Measurements from ENCODE around the gene PLA2R1.

Gene PLA2R1

DNA sequence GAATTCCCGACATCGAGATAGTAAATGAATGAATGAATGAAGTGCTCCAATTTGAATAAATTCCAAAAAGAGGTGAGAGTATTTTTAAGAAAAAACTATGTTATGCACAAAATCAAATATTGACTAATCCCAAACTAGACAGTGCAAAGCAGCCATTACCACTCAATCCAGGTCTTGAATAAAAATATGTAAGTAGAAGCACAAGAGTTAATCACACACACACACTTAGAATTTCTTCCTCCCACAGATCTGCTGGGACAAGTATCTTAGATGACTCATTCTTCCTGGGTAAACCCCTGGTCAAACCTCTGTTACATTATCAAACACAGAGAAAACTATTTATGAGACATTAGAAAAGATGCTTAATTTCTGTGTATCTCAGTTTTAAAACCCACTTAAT, 102.0 kb downstream of the PLA2R1 start:
- Histone ChIP-seq H4K20me1 (ENCODE audit: control insufficient read depth, insufficient read depth, low read depth, low read length) (no peaks in the 10 kb centered on the region), H3F3A (ENCODE audit: control insufficient read depth, insufficient read depth) (no peaks in the 10 kb centered on the region), H3K27ac (ENCODE audit: low read depth, low read length) (no peak overlapping the region), H3K79me2 (ENCODE audit: control insufficient read depth, low read length) (no peaks in the 10 kb centered on the region), H3K4me3 (ENCODE audit: low read length) (no peak overlapping the region), H3K4me1 (ENCODE audit: control insufficient read depth, low read length) (no peaks in the 10 kb centered on the region), H3K27me3 (ENCODE audit: control insufficient read depth, low read length) (no peaks in the 10 kb centered on the region), H3K4me2 (ENCODE audit: low read length) (no peak overlapping the region), H3K9me3 (ENCODE audit: control insufficient read depth, insufficient read depth, low read length) (no peaks in the 10 kb centered on the region), H3K9me2 (replicated peaks; ENCODE audit: control insufficient read depth, low read length) (no peaks in the 10 kb centered on the region), H3K36me3 (ENCODE audit: control insufficient read depth, low read length) (no peaks in the 10 kb centered on the region)
- TF ChIP-seq EZH2phosphoT487 (IDR thresholded peaks at IDR 0.05; ENCODE audit: borderline replicate concordance, low read length), result no peak
- TF ChIP-seq, protein P1, sequence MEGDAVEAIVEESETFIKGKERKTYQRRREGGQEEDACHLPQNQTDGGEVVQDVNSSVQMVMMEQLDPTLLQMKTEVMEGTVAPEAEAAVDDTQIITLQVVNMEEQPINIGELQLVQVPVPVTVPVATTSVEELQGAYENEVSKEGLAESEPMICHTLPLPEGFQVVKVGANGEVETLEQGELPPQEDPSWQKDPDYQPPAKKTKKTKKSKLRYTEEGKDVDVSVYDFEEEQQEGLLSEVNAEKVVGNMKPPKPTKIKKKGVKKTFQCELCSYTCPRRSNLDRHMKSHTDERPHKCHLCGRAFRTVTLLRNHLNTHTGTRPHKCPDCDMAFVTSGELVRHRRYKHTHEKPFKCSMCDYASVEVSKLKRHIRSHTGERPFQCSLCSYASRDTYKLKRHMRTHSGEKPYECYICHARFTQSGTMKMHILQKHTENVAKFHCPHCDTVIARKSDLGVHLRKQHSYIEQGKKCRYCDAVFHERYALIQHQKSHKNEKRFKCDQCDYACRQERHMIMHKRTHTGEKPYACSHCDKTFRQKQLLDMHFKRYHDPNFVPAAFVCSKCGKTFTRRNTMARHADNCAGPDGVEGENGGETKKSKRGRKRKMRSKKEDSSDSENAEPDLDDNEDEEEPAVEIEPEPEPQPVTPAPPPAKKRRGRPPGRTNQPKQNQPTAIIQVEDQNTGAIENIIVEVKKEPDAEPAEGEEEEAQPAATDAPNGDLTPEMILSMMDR (IDR thresholded peaks at IDR 0.05; ENCODE audit: low read depth, low read length, poor library complexity, severe bottlenecking), result no peak

DNA sequence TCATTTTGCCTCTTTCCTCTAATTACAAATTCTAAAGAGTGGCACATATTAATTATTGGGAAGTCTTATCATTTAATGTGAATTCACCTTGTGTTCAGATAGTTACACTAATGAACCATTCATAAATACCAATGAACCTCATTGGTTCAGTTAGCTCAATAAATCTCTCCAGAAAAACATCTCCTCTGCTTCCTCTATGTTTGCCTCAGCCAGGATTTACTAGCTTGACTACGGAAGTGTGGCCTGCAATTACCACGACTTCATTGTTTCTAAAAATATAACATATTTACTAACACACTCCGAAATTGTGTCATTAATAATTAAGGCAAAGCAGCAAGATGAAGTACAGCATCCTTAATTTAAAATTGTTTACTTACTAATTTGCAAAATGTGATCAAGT, 103.3 kb downstream of the PLA2R1 start:
- Histone ChIP-seq H3K79me2 (ENCODE audit: control insufficient read depth, low read length) (no peaks in the 10 kb centered on the region), H3K4me3 (ENCODE audit: low read length) (no peak overlapping the region), H3K36me3 (ENCODE audit: control insufficient read depth, low read length) (no peaks in the 10 kb centered on the region), H3F3A (ENCODE audit: control insufficient read depth, insufficient read depth) (no peaks in the 10 kb centered on the region), H3K27me3 (ENCODE audit: control insufficient read depth, low read length) (no peaks in the 10 kb centered on the region), H3K9me3 (ENCODE audit: control insufficient read depth, insufficient read depth, low read length) (no peaks in the 10 kb centered on the region), H4K20me1 (ENCODE audit: control insufficient read depth, insufficient read depth, low read depth, low read length) (no peaks in the 10 kb centered on the region), H3K4me1 (ENCODE audit: control insufficient read depth, low read length) (no peaks in the 10 kb centered on the region), H3K9me2 (replicated peaks; ENCODE audit: control insufficient read depth, low read length) (no peaks in the 10 kb centered on the region), H3K27ac (ENCODE audit: low read depth, low read length) (no peak overlapping the region), H3K4me2 (ENCODE audit: low read length) (no peak overlapping the region)
- TF ChIP-seq, protein P1 (IDR thresholded peaks at IDR 0.05; ENCODE audit: low read depth, low read length, poor library complexity, severe bottlenecking), result no peak
- no peak for TF ChIP-seq EZH2phosphoT487 (IDR thresholded peaks at IDR 0.05; ENCODE audit: borderline replicate concordance, low read length)

DNA sequence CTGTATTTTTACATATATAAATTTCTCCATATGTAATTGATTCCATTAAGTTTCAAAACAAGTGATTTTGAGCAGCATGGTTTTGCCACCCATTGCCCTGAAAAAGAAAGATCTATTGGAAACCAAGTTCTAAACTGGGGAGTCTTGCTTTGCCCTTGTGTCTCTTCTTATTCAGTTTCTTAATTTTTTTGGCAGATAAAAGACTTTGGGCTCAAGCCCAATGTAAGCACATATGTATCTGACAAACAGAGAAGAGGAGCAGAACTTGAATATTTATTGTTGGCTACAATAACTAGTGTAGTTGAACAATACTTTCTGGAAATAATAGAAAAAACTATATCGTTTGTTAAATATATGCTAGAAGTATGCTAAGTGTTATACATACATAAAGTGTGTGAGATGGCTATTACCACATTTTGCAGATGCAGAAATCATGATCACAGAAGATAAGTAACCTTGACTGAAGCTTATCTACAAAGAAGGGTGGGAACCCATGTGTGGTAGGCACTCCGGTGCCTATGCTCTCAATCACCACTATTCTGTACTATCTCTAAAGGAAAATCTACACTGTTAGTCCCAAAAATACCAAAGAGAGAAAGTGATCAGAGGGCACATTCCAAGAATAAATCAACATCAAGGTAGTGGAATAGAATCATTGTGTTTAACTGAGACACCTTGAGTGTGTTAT, 109.1 kb downstream of the PLA2R1 start:
- Histone ChIP-seq H3K4me1 (ENCODE audit: control insufficient read depth, low read length) (no peaks in the 10 kb centered on the region), H3K27me3 (ENCODE audit: control insufficient read depth, low read length) (no peaks in the 10 kb centered on the region), H4K20me1 (ENCODE audit: control insufficient read depth, insufficient read depth, low read depth, low read length) (no peaks in the 10 kb centered on the region), H3F3A (ENCODE audit: control insufficient read depth, insufficient read depth) (no peaks in the 10 kb centered on the region), H3K9me2 (replicated peaks; ENCODE audit: control insufficient read depth, low read length) (no peaks in the 10 kb centered on the region), H3K27ac (ENCODE audit: low read depth, low read length) (no peak overlapping the region), H3K9me3 (ENCODE audit: control insufficient read depth, insufficient read depth, low read length) (no peaks in the 10 kb centered on the region), H3K4me3 (ENCODE audit: low read length) (no peak overlapping the region), H3K79me2 (ENCODE audit: control insufficient read depth, low read length) (no peaks in the 10 kb centered on the region), H3K36me3 (ENCODE audit: control insufficient read depth, low read length) (no peaks in the 10 kb centered on the region), H3K4me2 (ENCODE audit: low read length) (no peak overlapping the region)
- TF ChIP-seq, protein P1 (IDR thresholded peaks at IDR 0.05; ENCODE audit: low read depth, low read length, poor library complexity, severe bottlenecking), result no peak
- TF ChIP-seq EZH2phosphoT487 (IDR thresholded peaks at IDR 0.05; ENCODE audit: borderline replicate concordance, low read length), result no peak
